Natural killer cell (primary cell): ENCODE data around the gene SLC20A1. TPM values are rescaled to one million over a fixed set of nuclear protein-coding genes. Genes with fewer than 3 reads are reported as not detected.

ENCODE experiments used
- ATAC-seq, 3 donors: fragments of 150-1000 bp in 2 of 3; fragments of 200-7000 bp in 1 of 3; cut with Tn5 transposase; 1 replicate in 1 of 3; 2 replicates in 2 of 3; pipeline ENCODE4 v1.10.0; 2021; ENCODE audit warnings: mild to moderate bottlenecking in 2 of 3, moderate library complexity in 2 of 3
- DNase-seq, 2 donors: peaks; one replicate each; pipeline versions ENCODE4 v3.0.0 to v3.0.0-alpha.2; 2013 to 2021; ENCODE audit warnings: mixed read lengths in 1 of 2
- H3K27ac ChIP-seq: one replicate; pipeline ENCODE4 v1.5.1; 2013; ENCODE audit warnings: mild to moderate bottlenecking, low read length
- H3K27me3 ChIP-seq: one replicate; pipeline ENCODE4 v1.6.1; 2013; ENCODE audit warnings: low read length; ENCODE audit not compliant: control insufficient read depth, insufficient read depth
- H3K36me3 ChIP-seq: one replicate; pipeline ENCODE4 v1.6.1; 2013; ENCODE audit warnings: low read length; ENCODE audit not compliant: control insufficient read depth, insufficient read depth
- H3K4me1 ChIP-seq: one replicate; pipeline ENCODE4 v1.6.1; 2013; ENCODE audit warnings: low read length; ENCODE audit not compliant: control insufficient read depth, insufficient read depth
- H3K4me3 ChIP-seq: one replicate; pipeline ENCODE4 v1.5.1; 2013; ENCODE audit warnings: low read length
- H3K9me3 ChIP-seq: one replicate; pipeline ENCODE4 v1.6.1; 2013; ENCODE audit warnings: low read length; ENCODE audit not compliant: control insufficient read depth, insufficient read depth
- H3K27ac Mint-ChIP-seq, 2 donors: one replicate each; pipeline ENCODE4 v1.8.0; 2022; ENCODE audit warnings: mild to moderate bottlenecking in 2 of 2, mixed read lengths in 2 of 2, moderate library complexity in 1 of 2
- H3K27me3 Mint-ChIP-seq, 2 donors: one replicate each; pipeline ENCODE4 v1.8.0; 2022; ENCODE audit warnings: low read depth in 2 of 2, mixed read lengths in 2 of 2
- H3K36me3 Mint-ChIP-seq: one replicate; pipeline ENCODE4 v1.8.0; 2022; ENCODE audit warnings: mixed read lengths
- H3K4me1 Mint-ChIP-seq, 2 donors: one replicate each; pipeline ENCODE4 v1.8.0; 2022; ENCODE audit warnings: mixed read lengths in 2 of 2
- H3K4me3 Mint-ChIP-seq: one replicate; pipeline ENCODE4 v1.8.0; 2022; ENCODE audit warnings: mild to moderate bottlenecking, moderate library complexity, mixed read lengths
- H3K9me3 Mint-ChIP-seq, 2 donors: one replicate each; pipeline ENCODE4 v1.8.0; 2022; ENCODE audit warnings: mixed read lengths in 2 of 2
- CTCF ChIP-seq: fragments of 200-600 bp; IDR thresholded peaks from one replicate; pipeline ENCODE4 v1.8.0; 2022; ENCODE audit warnings: antibody characterized with exemption
- WGBS: methylation state at CpG from one replicate; pipeline ENCODE4 v1.1.7; 2013; ENCODE audit warnings: missing lambda C conversion rate; ENCODE audit not compliant: insufficient coverage; 5-methylcytosine and 5-hydroxymethylcytosine counted together
- intact Hi-C: fragments of 100-400 bp; cut with micrococcal nuclease; formaldehyde crosslinking; loops from one replicate; pipeline ENCODE4 v1.14.2; 2022
- total RNA-seq, 4 donors: library from RNA; stranded (reverse); fragments of 120-200 nt in 1 of 4; gene quantifications; one replicate each; pipeline versions ENCODE4 v1.2.3 to v1.2.4, GENCODE V29; 2013 to 2022

SLC20A1 gene
- total RNA-seq, 3 donors from 2014 or later (not counting 1 experiment from before 2014, with no cell fraction given), result 193 to 241 (median 233) TPM

- peak overlapping the region; percentile 90 to 94 for H3K27ac Mint-ChIP-seq
- Histone ChIP-seq H3K4me1 (peaks cover 74% of the 10 kb centered on the region), H3K36me3 (no peaks in the 10 kb centered on the region), H3K9me3 (no peaks in the 10 kb centered on the region), H3K27me3 (no peaks in the 10 kb centered on the region), H3K27ac (peak overlapping the region; percentile 59), H3K4me3 (no peak overlapping the region)
- no peaks in the 10 kb centered on the region for H3K27me3 Mint-ChIP-seq
- no peaks in the 10 kb centered on the region for H3K9me3 Mint-ChIP-seq
- no peak for ATAC-seq
- H3K4me1 Mint-ChIP-seq, result peaks cover 74 to 75% of the 10 kb centered on the region in 2 donors
- no peak for TF ChIP-seq CTCF
- H3K36me3 Mint-ChIP-seq, result no peaks in the 10 kb centered on the region
- H3K4me3 Mint-ChIP-seq, result peak overlapping the region; percentile 78
- WGBS, result 65% methylated on average over 7 of the region's 7 CpGs
- intact Hi-C loops, result loop anchor here (1.0 kb wide), 1 partner anchor 66 kb away; no protein-coding TSS in a partner anchor
- DNase-seq, result no peak
Measured at GRCh38 chr2:112625474-112626114, 20.1 kb upstream of the SLC20A1 start.

- H3K36me3 ChIP-seq, result no peaks in the 10 kb centered on the region
- WGBS, result 4% methylated on average over 7 of the region's 7 CpGs
Measured at GRCh38 chr2:112626604-112627059, 19.1 kb upstream of the SLC20A1 start.

GRCh38 chr2:112627060-112628040 lies 18.4 kb upstream of the SLC20A1 start:
- WGBS, result 63% methylated on average over 10 of the region's 10 CpGs
- no peaks in the 10 kb centered on the region for H3K9me3 Mint-ChIP-seq
- H3K27ac Mint-ChIP-seq, result peak overlapping the region; percentile 90 to 94
- Histone ChIP-seq H3K27ac (peak overlapping the region; percentile 59), H3K27me3 (no peaks in the 10 kb centered on the region), H3K9me3 (no peaks in the 10 kb centered on the region), H3K36me3 (no peaks in the 10 kb centered on the region), H3K4me1 (peaks cover 89% of the 10 kb centered on the region), H3K4me3 (no peak overlapping the region)
- DNase-seq, result no peak
- intact Hi-C loops, result no loop called here
- H3K36me3 Mint-ChIP-seq, result no peaks in the 10 kb centered on the region
- no peak for TF ChIP-seq CTCF
- no peak for ATAC-seq
- H3K27me3 Mint-ChIP-seq, result no peaks in the 10 kb centered on the region
- H3K4me3 Mint-ChIP-seq, result peak overlapping the region; percentile 59
- H3K4me1 Mint-ChIP-seq, result peaks cover 84 to 86% of the 10 kb centered on the region in 2 donors

More at GRCh38 chr2:112626604-112627059, 19.1 kb upstream of the SLC20A1 start:
- peaks cover 80 to 82% of the 10 kb centered on the region in 2 donors for H3K4me1 Mint-ChIP-seq
- intact Hi-C loops, result loop anchor here (1.0 kb wide), 1 partner anchor 65 kb away; no protein-coding TSS in a partner anchor
- Histone ChIP-seq H3K9me3 (no peaks in the 10 kb centered on the region), H3K4me1 (peaks cover 82% of the 10 kb centered on the region), H3K4me3 (no peak overlapping the region), H3K27me3 (no peaks in the 10 kb centered on the region), H3K27ac (peak overlapping the region; percentile 59)
- H3K27ac Mint-ChIP-seq, result peak overlapping the region; percentile 90 to 94
- H3K36me3 Mint-ChIP-seq, result no peaks in the 10 kb centered on the region
- DNase-seq (peak; percentile 58 to 84), ATAC-seq (peak; percentile 35 to 59 (median 51))
- no peaks in the 10 kb centered on the region for H3K27me3 Mint-ChIP-seq
- peak overlapping the region; percentile 78 for H3K4me3 Mint-ChIP-seq
- TF ChIP-seq CTCF, result peak; percentile 82
- no peaks in the 10 kb centered on the region for H3K9me3 Mint-ChIP-seq
